Natural killer cell treated with Interleukin-12 subunit alpha and Interleukin-12 subunit beta and Interleukin-15 and Interleukin-18, amount 100 ng/mL, for 72 hours (primary cell): ENCODE data around the gene SURF4. TPM values are rescaled to one million over a fixed set of nuclear protein-coding genes. Genes with fewer than 3 reads are reported as not detected.

Source experiments
- ATAC-seq, 2 donors: fragments of 150-1000 bp; cut with Tn5 transposase in 1 of 2; sonication (Bioruptor Pico), chemical (Tn5 transposase) in 1 of 2; 2 replicates each; pipeline ENCODE4 v1.10.0; 2021
- DNase-seq: peaks from one replicate; pipeline ENCODE4 v3.0.0; 2022; ENCODE audit warnings: low spot score
- H3K27ac Mint-ChIP-seq, 2 donors: 1 replicate in 1 of 2; 2 replicates in 1 of 2; pipeline ENCODE4 v1.8.0; 2022; ENCODE audit warnings: mixed read lengths in 2 of 2, mild to moderate bottlenecking in 1 of 2, moderate library complexity in 1 of 2
- H3K27me3 Mint-ChIP-seq, 2 donors: 1 replicate in 1 of 2; 2 replicates in 1 of 2; pipeline ENCODE4 v1.8.0; 2022; ENCODE audit warnings: mixed read lengths in 2 of 2
- H3K36me3 Mint-ChIP-seq: one replicate; pipeline ENCODE4 v1.8.0; 2022; ENCODE audit warnings: mixed read lengths
- H3K4me1 Mint-ChIP-seq, 2 donors: 1 replicate in 1 of 2; 2 replicates in 1 of 2; pipeline ENCODE4 v1.8.0; 2022; ENCODE audit warnings: low read depth in 2 of 2, mixed read lengths in 2 of 2, mild to moderate bottlenecking in 1 of 2
- H3K4me3 Mint-ChIP-seq: one replicate; pipeline ENCODE4 v1.8.0; 2022; ENCODE audit warnings: mixed read lengths
- H3K9me3 Mint-ChIP-seq: 2 replicates; pipeline ENCODE4 v1.8.0; 2022; ENCODE audit warnings: mixed read lengths
- total RNA-seq, 2 donors: library from RNA; stranded (reverse); gene quantifications; one replicate each; pipeline ENCODE4 v1.2.3, GENCODE V29; 2022

The SURF4 gene
- total RNA-seq, 2 donors from 2014 or later: 390 to 433 TPM

DNA sequence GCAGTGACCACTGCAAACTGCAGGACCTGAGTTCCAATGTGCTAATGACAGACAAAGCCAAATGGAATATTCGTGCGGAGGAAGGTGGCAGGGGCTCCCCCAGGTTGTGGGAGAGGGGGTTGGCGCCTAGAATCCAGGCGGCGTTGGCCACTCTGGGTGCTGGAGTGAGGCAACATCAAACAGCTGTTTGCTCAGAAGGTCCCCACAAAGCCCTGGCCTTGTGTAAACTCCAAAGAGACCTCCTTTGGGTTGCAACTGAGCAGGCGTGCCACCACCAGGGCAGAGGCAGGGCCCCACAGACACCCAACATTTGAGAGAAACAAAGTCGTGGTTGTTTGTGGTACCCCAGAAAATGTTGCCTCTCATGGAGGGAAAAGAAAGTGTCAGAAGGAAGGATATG lies 14.9 kb upstream of the SURF4 start:
- Mint-ChIP-seq H3K27me3 (peaks cover 0 to 7% of the 10 kb centered on the region in 2 donors), H3K4me1 (no peaks in the 10 kb centered on the region), H3K9me3 (no peaks in the 10 kb centered on the region), H3K27ac (no peak overlapping the region), H3K4me3 (no peak overlapping the region), H3K36me3 (no peaks in the 10 kb centered on the region)
- no peak for ATAC-seq
- no peak for DNase-seq

GRCh38 chr9:133389562-133389961 lies 13.7 kb upstream of the SURF4 start:
- H3K4me3 Mint-ChIP-seq: no peak overlapping the region
- no peaks in the 10 kb centered on the region for H3K36me3 Mint-ChIP-seq
- no peaks in the 10 kb centered on the region for H3K4me1 Mint-ChIP-seq
- peaks cover 0 to 3% of the 10 kb centered on the region in 2 donors for H3K27me3 Mint-ChIP-seq
- H3K9me3 Mint-ChIP-seq: no peaks in the 10 kb centered on the region
- ATAC-seq (no peak), DNase-seq (no peak)
- H3K27ac Mint-ChIP-seq: no peak overlapping the region

GRCh38 chr9:133389025-133389557 lies 13.2 kb upstream of the SURF4 start:
- Mint-ChIP-seq H3K36me3 (no peaks in the 10 kb centered on the region), H3K9me3 (no peaks in the 10 kb centered on the region), H3K27me3 (peaks cover 0 to 3% of the 10 kb centered on the region in 2 donors), H3K4me3 (no peak overlapping the region), H3K4me1 (no peaks in the 10 kb centered on the region), H3K27ac (no peak overlapping the region)
- ATAC-seq (no peak), DNase-seq (no peak)

GRCh38 chr9:133387680-133388079 lies 11.8 kb upstream of the SURF4 start:
- ATAC-seq (no peak), DNase-seq (no peak)
- H3K36me3 Mint-ChIP-seq: no peaks in the 10 kb centered on the region
- H3K9me3 Mint-ChIP-seq: no peaks in the 10 kb centered on the region
- no peak overlapping the region for H3K27ac Mint-ChIP-seq
- H3K4me1 Mint-ChIP-seq: no peaks in the 10 kb centered on the region
- H3K27me3 Mint-ChIP-seq: no peaks in the 10 kb centered on the region
- H3K4me3 Mint-ChIP-seq: no peak overlapping the region

GRCh38 chr9:133386338-133386737 lies 10.5 kb upstream of the SURF4 start:
- Mint-ChIP-seq H3K27ac (no peak overlapping the region), H3K4me3 (no peak overlapping the region), H3K4me1 (no peaks in the 10 kb centered on the region), H3K27me3 (no peaks in the 10 kb centered on the region), H3K36me3 (no peaks in the 10 kb centered on the region), H3K9me3 (no peaks in the 10 kb centered on the region)
- DNase-seq: no peak
- no peak for ATAC-seq

- H3K4me1 Mint-ChIP-seq: no peaks in the 10 kb centered on the region
- ATAC-seq: no peak
Observed at GRCh38 chr9:133385452-133385851, 9.6 kb upstream of the SURF4 start.

DNA sequence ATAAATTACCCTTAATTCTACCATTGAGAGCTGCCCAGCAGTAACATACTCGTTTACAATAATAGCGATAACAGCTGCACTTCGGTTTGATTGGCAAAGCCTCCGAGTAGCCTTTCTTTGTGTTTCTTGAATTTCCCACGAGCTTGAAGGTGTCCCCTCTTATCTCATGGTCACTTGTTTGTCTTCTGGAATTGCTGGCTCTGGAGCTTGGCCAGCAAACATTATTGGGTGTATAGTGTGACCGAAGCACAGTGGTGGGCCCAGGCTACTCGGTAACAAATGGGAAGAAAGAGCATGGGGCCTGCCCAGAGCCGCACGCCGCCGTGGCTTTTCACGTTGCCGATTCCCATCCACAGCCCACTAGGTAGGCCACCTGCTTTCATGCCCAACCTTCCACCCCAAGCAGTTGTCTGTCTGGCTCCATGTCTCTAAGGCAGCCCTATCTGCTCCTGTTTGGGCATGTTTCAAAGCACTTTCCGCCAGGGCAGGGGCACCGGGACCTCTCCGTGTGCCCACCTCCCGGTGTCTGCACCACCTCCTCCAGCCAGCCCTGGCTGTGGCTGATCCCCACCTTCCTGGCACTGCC lies 9.0 kb upstream of the SURF4 start:
- H3K4me1 Mint-ChIP-seq: no peaks in the 10 kb centered on the region
- H3K36me3 Mint-ChIP-seq: no peaks in the 10 kb centered on the region
- ATAC-seq (no peak), DNase-seq (no peak)
- no peak overlapping the region for H3K27ac Mint-ChIP-seq
- H3K27me3 Mint-ChIP-seq: no peaks in the 10 kb centered on the region
- H3K4me3 Mint-ChIP-seq: no peak overlapping the region
- no peaks in the 10 kb centered on the region for H3K9me3 Mint-ChIP-seq

More at GRCh38 chr9:133385452-133385851, 9.6 kb upstream of the SURF4 start:
- DNase-seq: no peak
- H3K27me3 Mint-ChIP-seq: no peaks in the 10 kb centered on the region
- H3K27ac Mint-ChIP-seq: no peak overlapping the region
- H3K36me3 Mint-ChIP-seq: no peaks in the 10 kb centered on the region
- H3K4me3 Mint-ChIP-seq: no peak overlapping the region
- no peaks in the 10 kb centered on the region for H3K9me3 Mint-ChIP-seq

- Mint-ChIP-seq H3K4me1 (no peaks in the 10 kb centered on the region), H3K27ac (no peak overlapping the region), H3K36me3 (no peaks in the 10 kb centered on the region), H3K9me3 (no peaks in the 10 kb centered on the region), H3K27me3 (no peaks in the 10 kb centered on the region), H3K4me3 (no peak overlapping the region)
- no peak for ATAC-seq
- no peak for DNase-seq
Observed at GRCh38 chr9:133383438-133383837, 7.6 kb upstream of the SURF4 start.

GRCh38 chr9:133382507-133383141 lies 6.8 kb upstream of the SURF4 start:
- Mint-ChIP-seq H3K4me1 (no peaks in the 10 kb centered on the region), H3K4me3 (no peak overlapping the region), H3K27ac (no peak overlapping the region), H3K36me3 (no peaks in the 10 kb centered on the region), H3K9me3 (no peaks in the 10 kb centered on the region), H3K27me3 (no peaks in the 10 kb centered on the region)
- peak in 1 of 2 donors; percentile 35 for ATAC-seq
- DNase-seq: no peak

- ATAC-seq (no peak), DNase-seq (no peak)
- Mint-ChIP-seq H3K4me3 (no peak overlapping the region), H3K36me3 (no peaks in the 10 kb centered on the region), H3K27me3 (no peaks in the 10 kb centered on the region), H3K27ac (no peak overlapping the region), H3K4me1 (no peaks in the 10 kb centered on the region), H3K9me3 (no peaks in the 10 kb centered on the region)
Observed at GRCh38 chr9:133380734-133381133, 4.9 kb upstream of the SURF4 start.

DNA sequence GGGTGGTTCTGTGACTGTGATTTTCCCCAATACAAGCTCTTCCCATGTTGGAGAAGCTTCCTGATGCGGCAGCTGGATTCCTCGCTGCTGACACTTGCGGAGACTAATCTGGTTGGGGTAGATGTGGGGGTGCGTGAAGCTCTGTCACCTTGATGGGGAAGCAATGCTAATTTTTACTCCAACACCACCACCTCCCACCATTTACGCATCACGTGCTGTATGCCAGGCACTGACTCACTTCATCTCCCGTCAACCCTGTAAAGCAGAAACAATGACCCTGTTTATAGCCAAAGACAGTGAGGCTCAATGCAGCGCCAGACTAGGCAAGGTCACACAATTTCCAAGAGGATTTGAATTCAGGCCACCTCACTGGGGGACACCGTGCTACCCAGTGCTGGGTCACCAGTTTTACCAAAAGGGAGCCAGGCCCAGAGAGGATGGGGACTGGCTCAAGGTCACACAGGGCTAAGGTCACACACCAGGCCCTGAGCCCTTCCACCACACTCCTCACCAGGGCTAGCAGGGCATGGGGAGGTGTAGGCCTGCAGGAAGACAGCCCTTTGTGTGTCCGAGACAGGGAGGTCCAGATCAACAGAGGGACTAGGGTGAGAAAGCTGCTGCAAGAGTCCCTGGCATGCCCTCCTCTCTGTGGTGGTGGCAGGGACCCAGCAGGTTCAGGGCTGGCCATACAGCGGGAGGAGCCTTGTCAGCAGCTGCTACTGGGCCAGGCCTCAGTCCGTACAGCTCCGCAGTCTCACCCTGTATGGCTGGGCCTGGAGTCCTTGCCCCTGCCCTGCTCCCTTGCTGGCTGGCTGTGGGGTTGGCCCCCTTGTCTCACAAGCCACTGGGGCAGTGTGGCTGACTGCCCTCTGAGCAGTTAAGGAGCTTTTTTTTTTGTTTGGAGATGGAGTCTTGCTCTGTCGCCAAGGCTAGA lies 3.6 kb upstream of the SURF4 start:
- Mint-ChIP-seq H3K27me3 (no peaks in the 10 kb centered on the region), H3K9me3 (no peaks in the 10 kb centered on the region), H3K4me1 (peaks cover 0 to 7% of the 10 kb centered on the region in 2 donors), H3K4me3 (no peak overlapping the region), H3K36me3 (peaks cover 6% of the 10 kb centered on the region), H3K27ac (no peak overlapping the region)
- DNase-seq (no peak), ATAC-seq (no peak)

DNA sequence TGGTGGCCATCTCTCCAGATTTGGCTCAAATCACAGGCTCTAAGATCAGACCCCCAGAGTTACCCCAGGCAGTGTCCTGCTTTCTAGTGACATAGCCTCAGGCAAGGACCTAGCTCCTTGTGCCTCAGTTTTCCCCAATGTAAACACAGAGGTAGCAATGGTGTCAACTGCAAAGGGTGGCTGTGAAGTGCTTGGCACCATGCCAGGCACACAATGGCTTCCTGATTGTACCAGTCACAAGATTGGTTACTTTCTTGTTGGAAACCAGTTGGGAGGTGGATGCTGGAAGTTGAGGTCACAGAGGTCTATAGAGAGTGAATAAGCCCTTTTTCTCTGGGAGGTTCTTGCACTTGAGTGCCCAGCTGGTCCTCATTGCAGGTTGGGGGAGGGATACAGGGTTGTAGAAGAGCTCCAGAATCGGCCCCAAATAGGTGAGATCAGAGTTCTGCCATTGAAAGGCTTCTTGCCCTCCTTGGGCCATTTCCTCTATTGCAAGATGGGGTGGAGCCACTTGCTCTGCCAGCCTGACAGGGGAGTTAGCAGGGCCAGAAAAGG lies 2.6 kb upstream of the SURF4 start:
- Mint-ChIP-seq H3K9me3 (no peaks in the 10 kb centered on the region), H3K4me3 (no peak overlapping the region), H3K36me3 (peaks cover 6% of the 10 kb centered on the region), H3K4me1 (peaks cover under 1 to 7% of the 10 kb centered on the region in 2 donors), H3K27ac (no peak overlapping the region), H3K27me3 (no peaks in the 10 kb centered on the region)
- no peak for ATAC-seq
- DNase-seq: no peak

DNA sequence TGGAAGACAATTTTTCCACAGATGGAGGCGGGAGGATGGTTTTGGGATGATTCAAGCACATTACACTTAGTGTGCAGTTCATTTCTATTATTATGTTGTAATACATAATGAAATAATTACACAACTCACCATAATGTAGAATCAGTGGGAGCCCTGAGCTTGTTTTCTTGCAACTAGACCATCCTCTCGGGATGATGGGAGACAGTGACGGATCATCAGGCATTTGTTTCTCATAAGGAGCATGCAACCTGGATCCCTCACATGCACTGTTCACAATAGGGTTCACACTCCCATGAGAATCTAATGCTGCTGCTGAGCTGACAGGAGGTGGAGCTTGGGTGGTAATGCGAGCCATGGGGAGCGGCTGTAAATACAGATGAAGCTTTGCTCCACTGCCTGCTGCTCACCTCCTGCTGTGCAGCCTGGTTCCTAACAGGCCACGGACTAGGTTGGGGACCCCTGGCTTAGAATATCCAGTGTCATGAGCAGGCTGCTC lies 1.9 kb upstream of the SURF4 start:
- H3K9me3 Mint-ChIP-seq: no peaks in the 10 kb centered on the region
- DNase-seq (no peak), ATAC-seq (no peak)
- no peak overlapping the region for H3K27ac Mint-ChIP-seq
- peaks cover 5 to 10% of the 10 kb centered on the region in 2 donors for H3K4me1 Mint-ChIP-seq
- no peak overlapping the region for H3K4me3 Mint-ChIP-seq
- no peaks in the 10 kb centered on the region for H3K27me3 Mint-ChIP-seq
- H3K36me3 Mint-ChIP-seq: peaks cover 6% of the 10 kb centered on the region
